ENCODE measurements around the gene HOXB9. TPM values are rescaled to one million over a fixed set of nuclear protein-coding genes. Genes with fewer than 3 reads are reported as not detected.

HOXB9 gene
- total and polyA plus RNA-seq, 10 of the 15 experiments (the other 5 are each of a cell fraction or from before 2014, with no cell fraction given): 0.01 to 0.49 (median 0.09) TPM; not detected in 5

DNA sequence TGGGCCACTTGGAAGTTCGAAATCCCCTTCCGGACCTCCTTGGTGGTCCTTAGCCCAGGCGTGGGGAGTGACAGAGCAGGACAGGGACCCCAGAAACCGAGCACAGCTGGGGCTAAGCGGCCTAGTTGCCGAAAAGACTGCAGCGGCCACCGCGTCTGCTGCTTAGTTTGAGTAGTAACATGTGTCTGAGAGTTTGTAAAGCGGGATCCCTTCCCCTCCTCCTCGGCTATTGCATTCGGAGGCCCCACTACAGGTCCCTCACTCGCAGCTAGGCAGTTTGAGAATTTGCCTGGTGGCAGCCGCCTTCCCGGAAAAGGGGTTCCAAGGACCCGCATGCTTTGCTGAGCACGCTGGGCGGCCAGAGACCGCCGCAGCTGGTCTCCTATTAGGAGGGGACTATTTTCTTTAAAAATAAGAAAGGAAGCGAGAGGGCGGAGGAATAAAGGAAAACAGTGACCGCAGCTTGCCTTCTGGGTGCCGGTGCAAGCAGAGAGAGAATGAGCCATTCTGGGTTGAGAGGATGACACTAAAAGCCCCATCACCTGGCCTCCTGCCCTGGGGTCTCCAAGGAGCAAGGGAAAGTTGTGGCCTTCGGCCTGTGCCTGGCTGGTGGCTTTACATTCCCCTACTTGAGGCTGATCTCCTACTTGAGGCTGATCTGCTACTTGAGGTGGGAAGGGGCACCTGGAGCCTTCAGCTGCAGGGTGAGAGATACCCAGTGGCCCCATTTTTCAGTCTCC is 31.4 kb downstream of the HOXB9 start:
- Histone ChIP-seq H3K27ac (ENCODE audit: control insufficient read depth, insufficient read depth) (no peak overlapping the region), H3K27me3 (replicated peaks in 1 of 2; ENCODE audit: control insufficient read depth in 2 of 2, insufficient read depth in 2 of 2, low read length in 1 of 2) (peaks cover 7 to 39% of the 10 kb centered on the region in 2 experiments), H4K20me1 (ENCODE audit: control insufficient read depth, insufficient read depth) (no peaks in the 10 kb centered on the region), H2AFZ (ENCODE audit: control insufficient read depth, low read depth, low read length) (no peak overlapping the region), H3K4me2 (ENCODE audit: control insufficient read depth, insufficient read depth) (no peak overlapping the region), H3K4me3 (no peak overlapping the region), H3K4me1 (ENCODE audit: control insufficient read depth, insufficient read depth, low read length) (peaks cover 10% of the 10 kb centered on the region), H3K36me3 (ENCODE audit: control insufficient read depth in 2 of 2, insufficient read depth in 2 of 2, low read length in 1 of 2) (no peaks in the 10 kb centered on the region), H3K79me2 (ENCODE audit: control insufficient read depth, insufficient read depth, low read length) (no peaks in the 10 kb centered on the region), H3K9me3 (replicated peaks; ENCODE audit: control insufficient read depth, insufficient read depth, low read length) (no peaks in the 10 kb centered on the region), H3K9ac (ENCODE audit: control insufficient read depth, insufficient read depth, low read length) (no peak overlapping the region)
- no TSS peak for BruUV-seq (replicated peaks)
- TF ChIP-seq PAX8 (IDR thresholded peaks at IDR 0.05) (no peak), CREB1 (IDR thresholded peaks at IDR 0.05; ENCODE audit: low read depth) (no peak), FOS (IDR thresholded peaks at IDR 0.05; ENCODE audit: borderline replicate concordance, extremely low read depth, insufficient read length) (no peak), NR2C1 (IDR thresholded peaks at IDR 0.05) (no peak)
- intact Hi-C loops (cut with micrococcal nuclease; ENCODE audit: unreplicated experiment): loop anchor here (2.0 kb wide), 2 partner anchors 258 to 286 kb away; no protein-coding TSS in a partner anchor
- ChIA-PET CTCF (interaction anchor here (0.8 to 4.8 kb wide), 10 partner anchors 23 to 515 kb away, joined by 3 to 113 read pairs (median 12); no protein-coding TSS in a partner anchor), SMC1A (ENCODE audit: uncharacterized antibody, unreplicated experiment) (interaction anchor here (0.9 to 4.3 kb wide), 5 partner anchors 94 to 287 kb away, joined by 3 to 47 read pairs (median 9); no protein-coding TSS in a partner anchor), RAD21 (ENCODE audit: unreplicated experiment) (interaction anchor here (0.6 to 3.8 kb wide), 6 partner anchors 102 to 568 kb away, joined by 3 to 29 read pairs (median 10); no protein-coding TSS in a partner anchor), POLR2A (interaction anchor here (1.2 kb wide), 1 partner anchor 14 kb away, joined by 3 read pairs; no protein-coding TSS in a partner anchor)
- FAIRE-seq (no peak), ATAC-seq (no peak), DNase-seq (ENCODE audit: low read depth, low spot score) (no peak)
- in situ Hi-C loops (cut with MboI): loop anchor here (5.0 kb wide), 1 partner anchor 332 kb away; no protein-coding TSS in a partner anchor
- WGBS (ENCODE audit: insufficient coverage, insufficient replicate concordance, low lambda C conversion rate, missing lambda C conversion rate): 69% methylated on average over 25 of the region's 25 CpGs
